Progenitor cell of endocrine pancreas (in vitro differentiated cells): ENCODE data around the gene FHIP2A. TPM values are rescaled to one million over a fixed set of nuclear protein-coding genes. Genes with fewer than 3 reads are reported as not detected.
A peak's percentile ranks its signal among the peaks of the same experiment; 100 is the strongest.
"Not testable (repeated sequence)": the region's sequence is repeated elsewhere in the genome, so short reads cannot be mapped to it uniquely, and the experiment has no call there.

Experiments used
- DNase-seq: peaks from one replicate; pipeline ENCODE4 v3.0.0; 2021; ENCODE audit warnings: low spot score; ENCODE audit not compliant: unreplicated experiment
- H3K27ac Mint-ChIP-seq: 2 replicates; pipeline ENCODE4 v1.8.0; 2021; ENCODE audit warnings: mild to moderate bottlenecking, moderate library complexity, mixed read lengths
- H3K27me3 Mint-ChIP-seq: 2 replicates; pipeline ENCODE4 v1.8.0; 2021; ENCODE audit warnings: mixed read lengths
- H3K36me3 Mint-ChIP-seq: 2 replicates; pipeline ENCODE4 v1.8.0; 2022; ENCODE audit warnings: mixed read lengths; ENCODE audit not compliant: insufficient read depth
- H3K4me1 Mint-ChIP-seq: 2 replicates; pipeline ENCODE4 v1.8.0; 2021; ENCODE audit warnings: low read depth, mixed read lengths
- H3K4me3 Mint-ChIP-seq: 2 replicates; pipeline ENCODE4 v1.8.0; 2021; ENCODE audit warnings: low read depth, mild to moderate bottlenecking, moderate library complexity, mixed read lengths
- H3K9me3 Mint-ChIP-seq: 2 replicates; pipeline ENCODE4 v1.8.0; 2021; ENCODE audit warnings: low read depth, mixed read lengths
- total RNA-seq: library from RNA; stranded (reverse); gene quantifications from 2 replicates; pipeline ENCODE4 v1.2.1, GENCODE V29; 2021
- TF ChIP-seq, protein P1 (sequence below): fragments of 200-600 bp; sonication (generic); IDR thresholded peaks from one replicate; pipeline ENCODE4 v1.5.0; 2021; ENCODE audit warnings: antibody characterized with exemption, mild to moderate bottlenecking; ENCODE audit not compliant: unreplicated experiment

FHIP2A gene
- total RNA-seq, 1 donor from 2014 or later: 22.7 TPM

DNA sequence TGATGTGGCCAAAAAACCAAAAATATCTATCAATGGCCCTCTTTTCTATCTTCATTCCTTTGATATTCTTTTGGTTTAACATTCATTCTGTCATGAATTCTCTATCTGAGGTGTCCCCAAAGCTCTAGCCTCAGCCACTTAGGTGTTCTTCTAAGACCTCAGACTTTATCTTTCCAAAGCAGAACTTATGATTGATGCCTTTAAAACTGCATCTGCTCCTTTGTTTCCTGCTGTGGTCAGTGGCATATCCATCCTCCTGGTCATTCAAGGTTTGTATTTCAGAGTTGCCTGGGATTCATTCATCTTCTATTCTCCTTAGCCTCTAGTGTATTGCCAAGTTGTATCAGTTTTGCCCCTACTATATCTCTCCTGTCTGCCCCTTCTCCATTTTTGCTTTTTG is 30.6 kb downstream of the FHIP2A start:
- TF ChIP-seq, protein P1, sequence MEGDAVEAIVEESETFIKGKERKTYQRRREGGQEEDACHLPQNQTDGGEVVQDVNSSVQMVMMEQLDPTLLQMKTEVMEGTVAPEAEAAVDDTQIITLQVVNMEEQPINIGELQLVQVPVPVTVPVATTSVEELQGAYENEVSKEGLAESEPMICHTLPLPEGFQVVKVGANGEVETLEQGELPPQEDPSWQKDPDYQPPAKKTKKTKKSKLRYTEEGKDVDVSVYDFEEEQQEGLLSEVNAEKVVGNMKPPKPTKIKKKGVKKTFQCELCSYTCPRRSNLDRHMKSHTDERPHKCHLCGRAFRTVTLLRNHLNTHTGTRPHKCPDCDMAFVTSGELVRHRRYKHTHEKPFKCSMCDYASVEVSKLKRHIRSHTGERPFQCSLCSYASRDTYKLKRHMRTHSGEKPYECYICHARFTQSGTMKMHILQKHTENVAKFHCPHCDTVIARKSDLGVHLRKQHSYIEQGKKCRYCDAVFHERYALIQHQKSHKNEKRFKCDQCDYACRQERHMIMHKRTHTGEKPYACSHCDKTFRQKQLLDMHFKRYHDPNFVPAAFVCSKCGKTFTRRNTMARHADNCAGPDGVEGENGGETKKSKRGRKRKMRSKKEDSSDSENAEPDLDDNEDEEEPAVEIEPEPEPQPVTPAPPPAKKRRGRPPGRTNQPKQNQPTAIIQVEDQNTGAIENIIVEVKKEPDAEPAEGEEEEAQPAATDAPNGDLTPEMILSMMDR: no peak
- Mint-ChIP-seq H3K27me3 (no peaks in the 10 kb centered on the region), H3K27ac (peak overlapping the region; percentile 18), H3K4me3 (no peak overlapping the region), H3K9me3 (no peaks in the 10 kb centered on the region), H3K4me1 (no peaks in the 10 kb centered on the region), H3K36me3 (peaks cover 32% of the 10 kb centered on the region)
- no peak for DNase-seq

DNA sequence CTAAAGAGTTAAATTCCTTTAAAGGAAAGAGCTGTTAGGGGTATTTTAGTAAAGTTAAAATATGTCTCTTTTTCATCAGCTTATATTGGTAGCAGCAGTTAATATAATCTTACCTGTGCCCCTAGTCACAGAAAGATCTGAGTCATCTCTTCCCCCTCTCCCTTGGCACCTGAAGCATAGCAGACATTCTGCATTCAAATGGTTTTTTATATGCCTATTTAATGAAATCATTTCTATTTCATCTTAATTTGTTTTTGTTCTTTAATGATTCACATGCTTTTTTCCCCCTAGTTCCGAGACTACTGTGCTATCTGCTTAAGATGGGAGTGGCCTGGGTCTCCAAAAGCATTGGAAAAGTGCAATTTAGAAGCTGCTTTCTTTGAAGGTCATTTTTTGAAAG is 33.3 kb downstream of the FHIP2A start:
- no peak for DNase-seq
- no peak overlapping the region for H3K27ac Mint-ChIP-seq
- TF ChIP-seq, protein P1: no peak
- no peak overlapping the region for H3K4me3 Mint-ChIP-seq
- peaks cover 22% of the 10 kb centered on the region for H3K36me3 Mint-ChIP-seq
- H3K27me3 Mint-ChIP-seq: no peaks in the 10 kb centered on the region
- no peaks in the 10 kb centered on the region for H3K4me1 Mint-ChIP-seq
- no peaks in the 10 kb centered on the region for H3K9me3 Mint-ChIP-seq

DNA sequence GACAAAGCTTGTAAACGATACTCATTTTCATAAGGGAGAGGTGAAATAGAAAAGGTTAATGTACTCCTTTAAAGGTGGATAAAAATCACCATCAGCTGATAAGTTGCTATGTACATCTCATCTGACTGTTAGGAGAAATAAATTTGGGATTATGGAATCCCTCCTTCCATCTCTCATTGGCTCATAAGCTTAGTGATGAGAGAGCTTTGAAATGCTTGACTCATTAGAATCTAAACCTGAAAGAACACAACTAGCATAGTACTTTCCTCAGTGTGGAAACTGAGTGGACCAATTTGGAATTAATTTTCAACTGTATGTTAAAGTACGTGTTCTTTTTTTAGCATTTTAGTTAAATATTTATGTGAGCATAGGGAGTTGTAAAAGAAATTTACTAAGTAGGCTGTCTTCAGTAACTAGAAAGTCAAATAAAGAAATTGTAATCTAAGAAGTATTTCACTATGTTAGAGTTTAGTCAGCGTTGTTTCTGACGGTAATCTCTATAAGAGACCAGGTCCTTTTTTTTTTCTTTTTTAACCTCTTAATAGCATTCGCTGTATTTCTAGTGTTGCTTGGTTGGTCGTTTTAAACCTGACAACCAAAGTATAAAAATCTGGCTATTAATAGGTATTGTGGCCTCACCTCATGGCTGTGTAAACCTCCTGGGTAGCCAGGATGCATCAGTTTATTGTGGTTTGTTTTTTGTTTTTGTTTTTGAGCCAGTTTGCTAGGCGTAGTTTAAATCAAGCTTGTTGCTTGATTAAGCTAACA is 34.4 kb downstream of the FHIP2A start:
- no peaks in the 10 kb centered on the region for H3K4me1 Mint-ChIP-seq
- H3K4me3 Mint-ChIP-seq: no peak overlapping the region
- no peaks in the 10 kb centered on the region for H3K27me3 Mint-ChIP-seq
- H3K9me3 Mint-ChIP-seq: no peaks in the 10 kb centered on the region
- peaks cover 23% of the 10 kb centered on the region for H3K36me3 Mint-ChIP-seq
- TF ChIP-seq, protein P1: no peak
- H3K27ac Mint-ChIP-seq: no peak overlapping the region
- no peak for DNase-seq

DNA sequence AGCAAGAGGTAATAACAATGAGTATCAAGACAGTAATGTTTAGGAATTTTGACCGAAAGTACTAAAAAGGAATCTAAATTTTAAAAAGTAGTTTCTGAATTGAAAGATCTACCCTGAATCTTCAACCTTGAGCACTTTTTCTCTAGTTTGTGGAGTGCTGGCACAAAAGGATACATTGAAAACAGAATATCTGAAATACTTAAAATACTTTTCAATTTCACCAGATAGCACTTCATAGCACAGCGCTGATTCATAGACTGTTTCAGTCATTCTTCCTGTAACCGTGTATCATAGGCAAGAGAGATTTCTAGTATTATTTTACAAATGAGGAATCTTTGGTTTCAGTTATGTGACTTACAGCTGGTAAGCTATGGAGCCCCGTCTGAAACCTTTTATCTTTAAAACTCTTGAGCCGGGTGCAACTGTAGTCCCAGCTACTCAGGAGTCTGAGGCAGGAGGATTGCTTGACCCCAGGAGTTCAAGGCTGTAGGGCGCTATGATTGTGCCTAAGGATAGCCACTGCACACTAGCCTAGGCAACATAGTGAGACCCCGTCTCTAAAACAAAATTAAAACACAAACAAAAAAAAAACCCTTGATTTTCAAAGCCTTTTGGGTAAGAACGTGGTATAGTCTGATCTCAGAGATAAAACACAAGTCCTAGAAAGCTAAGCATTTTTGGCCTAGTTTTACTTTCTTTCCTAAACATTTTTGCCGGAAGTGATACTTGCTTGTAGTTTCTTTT is 35.1 kb downstream of the FHIP2A start:
- Mint-ChIP-seq H3K36me3 (peaks cover 24% of the 10 kb centered on the region), H3K4me1 (no peaks in the 10 kb centered on the region), H3K9me3 (no peaks in the 10 kb centered on the region), H3K27ac (no peak overlapping the region), H3K4me3 (no peak overlapping the region), H3K27me3 (no peaks in the 10 kb centered on the region)
- no peak for DNase-seq
- TF ChIP-seq, protein P1: no peak

DNA sequence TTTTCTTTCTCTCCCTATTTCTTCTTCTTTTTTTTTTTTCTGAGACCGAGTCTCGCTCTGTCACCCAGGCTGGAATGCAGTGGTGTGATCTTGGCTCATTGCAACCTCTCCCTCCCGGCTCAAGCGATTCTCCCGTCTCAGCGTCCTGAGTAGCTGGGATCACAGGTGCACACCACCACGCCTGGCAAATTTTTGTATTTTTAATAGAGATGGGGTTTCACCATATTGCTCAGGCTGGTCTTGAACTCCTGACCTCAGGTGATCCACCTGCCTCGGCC is 35.6 kb downstream of the FHIP2A start:
- H3K9me3 Mint-ChIP-seq, H3K27ac Mint-ChIP-seq, H3K4me3 Mint-ChIP-seq, H3K4me1 Mint-ChIP-seq, DNase-seq, H3K27me3 Mint-ChIP-seq: not testable (repeated sequence)
- peaks cover 22% of the 10 kb centered on the region for H3K36me3 Mint-ChIP-seq
